Stimulated activated CD8-positive, alpha-beta memory T cell treated with anti-CD3 and anti-CD28 coated beads, Interleukin-7, amount 100 ng/mL, for 4 hours (primary cell): ENCODE data around the gene CACNA1C.
A peak's percentile ranks its signal among the peaks of the same experiment; 100 is the strongest.
"Not testable (repeated sequence)": the region's sequence is repeated elsewhere in the genome, so short reads cannot be mapped to it uniquely, and the experiment has no call there.

ENCODE experiments used
- DNase-seq, 2 donors: peaks; one replicate each; pipeline ENCODE4 v3.0.0-alpha.2; 2020; ENCODE audit warnings: low read depth in 2 of 2

Gene CACNA1C

DNA sequence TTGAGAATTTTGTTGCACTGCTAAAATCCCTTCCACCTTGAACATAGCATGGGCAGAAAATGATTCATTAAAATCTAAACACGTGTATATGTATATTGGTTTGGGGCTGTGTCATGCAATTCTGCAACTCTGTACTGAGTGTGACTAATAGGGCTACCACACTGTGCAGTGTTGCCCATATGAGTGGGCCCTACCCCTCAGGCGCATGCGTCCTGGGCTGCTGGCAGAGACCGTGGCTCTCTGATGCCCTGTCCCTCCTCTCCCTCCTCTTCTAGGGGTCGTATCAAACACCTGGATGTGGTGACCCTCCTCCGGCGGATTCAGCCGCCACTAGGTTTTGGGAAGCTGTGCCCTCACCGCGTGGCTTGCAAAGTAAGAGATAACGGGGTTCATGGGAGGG lies 613.6 kb downstream of the CACNA1C start:
- no peak for DNase-seq

- no peak for DNase-seq
These were observed 614.1 kb downstream of the CACNA1C start for GRCh38 chr12:2666846-2667245.

GRCh38 chr12:2667716-2668440 lies 615.1 kb downstream of the CACNA1C start:
- DNase-seq: no peak

GRCh38 chr12:2668816-2669215 lies 616.0 kb downstream of the CACNA1C start:
- DNase-seq: no peak

DNA sequence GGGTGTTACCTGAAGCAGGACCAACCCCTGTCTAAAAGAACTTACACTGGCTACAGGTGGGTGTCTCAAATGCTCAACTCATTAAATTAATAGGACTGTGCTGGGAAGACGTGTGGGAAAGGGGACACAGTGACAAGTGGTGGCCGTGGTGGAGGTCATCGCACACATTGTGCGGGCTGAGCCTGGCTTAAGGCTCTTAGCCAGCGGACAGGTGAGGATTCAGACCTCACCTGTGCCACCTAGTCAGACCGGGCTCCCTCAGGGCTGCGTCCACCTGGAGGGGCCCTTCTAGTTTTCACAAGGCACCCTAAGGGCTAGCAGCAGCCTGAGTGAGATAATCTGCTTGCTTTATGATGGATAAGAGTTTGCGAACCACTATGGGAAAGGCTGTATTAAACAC lies 616.8 kb downstream of the CACNA1C start:
- no peak for DNase-seq

- DNase-seq: no peak
These were observed 620.1 kb downstream of the CACNA1C start for GRCh38 chr12:2672863-2673262.

DNA sequence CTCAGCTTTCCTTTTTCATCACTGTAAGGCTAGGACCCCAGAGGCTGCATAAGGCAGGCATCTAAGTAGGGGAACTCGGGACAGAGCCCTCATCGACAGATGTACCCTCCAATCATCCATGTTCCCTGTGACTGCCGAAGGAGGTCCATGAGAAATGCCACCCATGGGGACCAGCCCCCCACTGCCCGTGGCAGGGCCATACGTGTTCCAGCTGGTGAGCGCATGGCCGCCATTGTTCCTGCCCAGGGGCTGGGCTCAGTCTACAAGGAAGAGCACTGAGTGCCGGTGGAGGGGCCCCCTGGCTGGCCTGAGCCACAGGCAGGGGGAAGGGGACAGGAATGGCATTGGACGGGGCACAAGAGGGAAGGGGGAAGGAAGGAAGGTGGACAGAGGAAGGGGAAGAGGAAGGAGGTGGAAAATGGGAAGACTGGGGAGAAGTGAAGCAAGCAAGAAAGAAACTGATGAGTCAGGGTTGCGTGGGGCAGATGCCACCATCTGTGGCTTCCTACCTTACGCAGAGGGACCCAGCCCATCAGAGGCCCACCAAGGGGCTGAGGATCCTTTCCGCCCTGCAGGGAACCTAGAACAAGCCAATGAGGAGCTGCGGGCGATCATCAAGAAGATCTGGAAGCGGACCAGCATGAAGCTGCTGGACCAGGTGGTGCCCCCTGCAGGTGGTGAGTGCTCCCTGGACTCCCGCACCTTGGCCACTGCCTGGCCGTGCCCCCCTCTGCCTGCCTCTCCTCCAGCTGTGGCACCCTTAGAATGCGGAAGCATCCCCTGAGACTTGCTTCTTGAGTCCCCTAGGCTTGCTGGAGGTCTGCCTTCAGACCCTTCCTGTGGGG lies 621.4 kb downstream of the CACNA1C start:
- DNase-seq: no peak

DNA sequence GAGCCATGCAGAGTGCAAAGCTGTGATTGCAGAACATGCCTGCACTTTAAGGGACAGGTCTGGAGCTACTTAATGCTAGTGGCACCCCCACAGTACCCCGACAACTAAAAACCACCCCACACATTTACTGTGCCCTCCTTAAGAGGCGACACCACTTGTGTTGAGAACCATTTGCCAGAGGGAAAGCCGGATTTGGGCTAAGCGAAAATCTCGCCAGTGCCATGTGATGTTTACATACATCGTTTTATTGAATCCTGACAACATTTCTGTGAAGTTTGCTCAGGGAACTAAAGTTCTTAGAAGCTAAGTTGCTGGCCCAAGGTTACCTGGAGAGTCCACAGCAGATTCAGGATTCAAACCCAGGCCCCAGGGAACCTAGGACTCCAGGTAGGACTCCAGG lies 623.0 kb downstream of the CACNA1C start:
- no peak for DNase-seq

GRCh38 chr12:2677142-2677880 lies 624.5 kb downstream of the CACNA1C start:
- no peak for DNase-seq

DNA sequence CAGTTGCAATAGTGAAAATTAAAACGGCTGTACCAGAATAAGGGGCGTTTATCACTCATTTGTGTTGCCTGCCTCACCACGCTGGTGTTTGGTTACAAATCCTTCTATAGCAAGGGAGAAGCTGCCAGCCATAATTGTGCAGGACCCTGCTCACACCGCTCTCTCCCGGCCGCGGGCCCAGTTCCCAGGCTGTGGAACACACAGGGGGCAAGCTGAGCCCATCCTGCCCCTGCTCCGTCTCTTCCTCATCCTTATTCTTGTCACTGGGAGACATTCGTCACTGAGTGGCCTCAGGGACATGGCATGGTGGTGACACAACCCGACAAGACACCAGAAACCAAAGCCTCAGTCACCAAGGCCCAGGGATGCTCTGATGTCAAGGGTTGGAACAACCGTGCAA lies 625.6 kb downstream of the CACNA1C start:
- DNase-seq: no peak

- DNase-seq: no peak
These were observed 626.5 kb downstream of the CACNA1C start for GRCh38 chr12:2679068-2679815.

DNA sequence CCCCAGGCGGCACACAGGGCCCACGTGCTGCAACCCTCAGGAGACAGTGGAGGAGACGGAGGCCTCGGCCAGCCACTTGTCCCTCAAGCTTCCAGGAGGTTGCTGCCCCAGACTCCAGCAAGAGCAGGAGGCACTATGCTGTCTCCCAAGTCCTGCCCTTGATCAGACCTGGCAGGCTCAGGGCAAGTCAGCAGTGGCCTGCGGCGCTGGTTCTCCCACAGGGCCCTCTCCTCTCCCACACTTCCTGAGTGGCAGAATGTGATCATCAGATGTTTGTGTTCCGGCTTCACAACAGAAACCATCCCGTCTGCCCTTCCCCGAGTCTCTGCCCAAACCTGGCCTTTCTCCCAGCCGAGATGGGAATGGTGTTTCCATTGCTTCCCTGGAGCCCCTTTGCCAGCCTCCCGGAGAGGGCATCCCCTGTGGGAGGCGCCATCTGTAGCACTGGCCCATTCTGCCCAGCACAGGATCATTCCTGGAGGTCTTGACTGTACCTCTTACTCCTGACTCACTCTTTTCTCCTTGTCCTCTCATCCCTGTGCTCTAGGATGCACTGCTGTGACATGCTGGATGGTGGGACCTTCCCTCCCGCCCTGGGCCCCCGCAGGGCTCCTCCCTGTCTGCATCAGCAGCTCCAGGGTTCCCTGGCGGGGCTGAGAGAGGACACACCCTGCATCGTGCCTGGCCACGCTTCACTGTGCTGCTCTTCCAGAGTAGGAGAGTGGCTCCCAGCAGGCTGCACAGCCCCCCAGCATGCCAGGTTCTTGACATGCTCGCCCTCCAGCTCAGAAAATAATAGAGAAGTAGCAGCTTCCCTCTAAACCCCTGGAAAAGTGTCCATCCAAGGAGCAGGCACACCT lies 627.3 kb downstream of the CACNA1C start:
- DNase-seq: no peak

- DNase-seq: no peak
These were observed 627.9 kb downstream of the CACNA1C start for GRCh38 chr12:2680676-2681039.

- DNase-seq: no peak
These were observed 628.8 kb downstream of the CACNA1C start for GRCh38 chr12:2681450-2682205.

DNA sequence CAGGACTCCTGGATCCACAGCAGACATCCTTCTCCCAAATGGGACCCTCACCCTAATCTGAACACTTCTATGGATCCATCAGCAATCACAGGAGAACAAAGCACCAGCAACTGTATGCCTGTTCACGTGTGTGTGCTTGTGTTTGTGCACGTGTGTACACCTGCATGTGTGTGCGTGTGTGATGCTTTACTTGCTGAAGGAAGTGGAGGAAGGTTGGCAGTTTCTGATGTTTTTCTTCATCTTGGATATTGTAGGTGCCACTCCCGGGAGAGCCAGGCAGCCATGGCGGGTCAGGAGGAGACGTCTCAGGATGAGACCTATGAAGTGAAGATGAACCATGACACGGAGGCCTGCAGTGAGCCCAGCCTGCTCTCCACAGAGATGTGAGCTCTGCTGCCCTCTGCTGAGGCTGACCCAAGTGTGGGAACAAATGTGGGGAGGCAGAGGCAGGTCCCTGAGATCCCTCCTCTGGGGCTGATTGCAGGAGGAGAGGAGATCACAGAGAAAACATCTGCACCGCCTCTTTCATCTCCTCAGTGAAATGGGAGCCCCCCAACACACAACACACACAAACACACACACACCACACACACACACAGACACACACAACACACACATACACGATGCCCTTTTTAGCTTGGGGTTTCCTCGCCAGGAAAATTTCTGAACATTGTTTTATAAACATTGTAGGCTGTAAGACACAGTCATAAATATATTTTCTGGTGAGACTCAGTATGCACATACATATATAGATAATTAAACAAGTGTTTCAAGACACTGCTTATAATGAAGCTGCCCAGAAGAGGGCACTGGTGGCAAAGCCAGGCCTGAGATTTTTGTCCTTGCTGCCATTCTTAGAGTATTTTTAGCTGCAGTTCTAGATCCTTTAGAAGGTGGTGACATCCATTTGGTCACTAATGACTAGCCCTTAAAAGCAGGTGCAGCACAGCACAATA lies 629.8 kb downstream of the CACNA1C start:
- DNase-seq: peak; percentile 8 to 15

DNA sequence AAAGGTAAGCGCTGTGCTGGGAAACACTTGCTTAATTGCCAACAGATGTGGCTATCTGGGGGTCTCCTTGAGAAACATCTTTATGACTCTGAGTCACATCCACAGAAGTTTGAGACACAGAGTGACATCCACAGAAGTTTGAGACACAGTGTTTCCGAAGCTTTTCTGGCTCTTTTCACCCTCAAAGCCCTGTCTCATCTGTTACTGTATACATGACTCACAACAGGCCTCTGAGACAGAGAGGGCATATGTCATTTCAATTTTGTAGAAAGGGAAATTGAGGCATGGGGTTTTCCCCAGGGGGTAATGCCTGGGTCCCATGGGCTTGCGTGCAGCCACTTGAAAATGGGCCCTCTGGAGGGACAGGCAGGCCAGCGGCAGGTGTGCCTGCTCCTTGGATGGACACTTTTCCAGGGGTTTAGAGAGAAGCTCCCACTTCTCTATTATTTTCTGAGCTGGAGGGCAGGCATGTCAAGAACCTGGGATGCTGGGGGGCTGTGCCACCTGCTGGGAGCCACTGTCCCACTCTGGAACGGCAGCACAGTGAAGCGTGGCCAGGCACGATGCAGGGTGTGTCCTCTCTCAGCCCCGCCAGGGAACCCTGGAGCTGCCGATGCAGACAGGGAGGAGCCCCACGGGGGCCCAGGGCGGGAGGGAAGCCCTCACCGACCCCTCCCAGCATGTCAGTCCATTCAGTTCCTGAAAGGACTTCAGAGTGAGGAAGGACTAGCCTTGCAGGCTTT lies 630.7 kb downstream of the CACNA1C start:
- DNase-seq: no peak

DNA sequence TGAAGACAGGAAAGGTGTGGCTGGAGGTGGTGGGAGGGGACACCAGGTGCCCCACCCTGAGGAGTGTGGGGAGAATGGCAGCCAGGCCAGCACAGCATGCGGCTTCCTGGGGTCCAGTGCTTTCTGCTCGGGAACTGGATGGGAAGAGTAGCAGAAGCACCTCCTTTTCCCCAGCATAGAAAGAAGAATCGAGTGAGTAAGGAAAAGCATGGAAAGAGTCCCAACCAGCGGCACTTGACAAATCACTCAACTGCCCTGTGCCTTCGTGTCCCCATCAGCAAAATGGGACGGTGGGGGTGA lies 631.2 kb downstream of the CACNA1C start:
- DNase-seq: not testable (repeated sequence)

DNA sequence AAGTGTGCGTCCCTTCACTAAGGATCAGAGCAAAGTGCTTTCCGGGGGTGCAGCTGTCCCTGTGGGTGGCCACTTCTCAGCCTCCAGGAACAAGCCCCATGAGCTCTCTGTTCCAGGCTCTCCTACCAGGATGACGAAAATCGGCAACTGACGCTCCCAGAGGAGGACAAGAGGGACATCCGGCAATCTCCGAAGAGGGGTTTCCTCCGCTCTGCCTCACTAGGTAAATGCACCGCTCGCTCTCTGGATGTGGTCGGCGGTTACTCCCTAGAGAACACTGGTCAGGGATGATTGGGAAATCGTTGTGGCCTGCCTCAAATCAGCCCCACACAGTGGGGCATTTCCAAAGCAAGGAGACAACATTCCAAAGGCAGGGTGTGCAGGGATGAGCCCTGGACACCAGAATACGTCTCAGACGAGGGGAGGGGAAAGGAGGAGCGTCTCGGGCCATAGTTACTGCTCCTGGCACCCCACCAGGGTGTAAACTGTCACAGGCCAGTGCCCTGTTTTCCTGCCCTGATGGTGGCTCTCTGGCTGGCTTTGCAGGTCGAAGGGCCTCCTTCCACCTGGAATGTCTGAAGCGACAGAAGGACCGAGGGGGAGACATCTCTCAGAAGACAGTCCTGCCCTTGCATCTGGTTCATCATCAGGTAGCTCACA lies 633.0 kb downstream of the CACNA1C start:
- DNase-seq: not testable (repeated sequence)
